Retinal pigment epithelial cell (primary cell): ENCODE measurements around the gene PID1.

Experiments
- DNase-seq: peaks from one replicate; pipeline ENCODE4 v3.0.0-alpha.2; 2010; ENCODE audit warnings: low read depth
- H3K4me3 ChIP-seq: 2 replicates; pipeline ENCODE4 v1.5.1; 2011; ENCODE audit warnings: mild to moderate bottlenecking, low read length, control low read depth, moderate library complexity
- CTCF ChIP-seq: conservative IDR thresholded peaks from 2 replicates; pipeline ENCODE4 v1.5.1; 2011; ENCODE audit warnings: low read depth, low read length, control low read depth, inconsistent platforms

The PID1 gene

GRCh38 chr2:229273723-229274338, 2.7 kb upstream of the PID1 start:
- peak overlapping the region; percentile 19 for H3K4me3 ChIP-seq
- peak; percentile 50 for DNase-seq
- TF ChIP-seq CTCF = peak; percentile 92

GRCh38 chr2:229273006-229273722, 2.1 kb upstream of the PID1 start:
- H3K4me3 ChIP-seq = peak overlapping the region; percentile 19
- peak; percentile 49 for DNase-seq

GRCh38 chr2:229269941-229270340, 1.1 kb downstream of the PID1 start:
- DNase-seq = no peak
- no peak for TF ChIP-seq CTCF
- no peak overlapping the region for H3K4me3 ChIP-seq

More at GRCh38 chr2:229273006-229273722, 2.1 kb upstream of the PID1 start:
- no peak for TF ChIP-seq CTCF

- no peak for DNase-seq
- no peak for TF ChIP-seq CTCF
- no peak overlapping the region for H3K4me3 ChIP-seq
Measured at GRCh38 chr2:229269146-229269545, 1.9 kb downstream of the PID1 start.

GRCh38 chr2:229268626-229269025, 2.5 kb downstream of the PID1 start:
- TF ChIP-seq CTCF = no peak
- H3K4me3 ChIP-seq = no peak overlapping the region
- DNase-seq = no peak

GRCh38 chr2:229267080-229267479, 4.0 kb downstream of the PID1 start:
- TF ChIP-seq CTCF = no peak
- no peak for DNase-seq
- H3K4me3 ChIP-seq = no peak overlapping the region

GRCh38 chr2:229265727-229266126, 5.4 kb downstream of the PID1 start:
- H3K4me3 ChIP-seq = no peak overlapping the region
- no peak for DNase-seq
- TF ChIP-seq CTCF = no peak
